Fibroblast of gingiva (primary cell): Measurements from ENCODE around the gene ANO3.

ENCODE experiments used
- DNase-seq: peaks from one replicate; pipeline ENCODE4 v3.0.0-alpha.2; 2011; ENCODE audit warnings: low read depth

The ANO3 gene

GRCh38 chr11:26493616-26494015 lies 161.7 kb downstream of the ANO3 start:
- no peak for DNase-seq

GRCh38 chr11:26507229-26507628 lies 175.3 kb downstream of the ANO3 start:
- DNase-seq: no peak

- DNase-seq: no peak
These were observed 178.2 kb downstream of the ANO3 start for GRCh38 chr11:26510164-26510563.

- no peak for DNase-seq
These were observed 178.8 kb downstream of the ANO3 start for GRCh38 chr11:26510756-26511155.

- no peak for DNase-seq
These were observed 180.3 kb downstream of the ANO3 start for GRCh38 chr11:26512196-26512595.

GRCh38 chr11:26519469-26519868 lies 187.5 kb downstream of the ANO3 start:
- DNase-seq: peak; percentile 1

GRCh38 chr11:26522912-26523610 lies 191.1 kb downstream of the ANO3 start:
- DNase-seq: no peak

GRCh38 chr11:26527685-26528084 lies 195.8 kb downstream of the ANO3 start:
- no peak for DNase-seq

GRCh38 chr11:26537341-26537740 lies 205.4 kb downstream of the ANO3 start:
- DNase-seq: no peak

GRCh38 chr11:26539517-26539916 lies 207.6 kb downstream of the ANO3 start:
- DNase-seq: no peak

- DNase-seq: no peak
These were observed 209.9 kb downstream of the ANO3 start for GRCh38 chr11:26541870-26542269.

- no peak for DNase-seq
These were observed 217.2 kb downstream of the ANO3 start for GRCh38 chr11:26549176-26549575.

- DNase-seq: no peak
These were observed 218.1 kb downstream of the ANO3 start for GRCh38 chr11:26550022-26550421.

- peak; percentile 8 for DNase-seq
These were observed 219.4 kb downstream of the ANO3 start for GRCh38 chr11:26551186-26551801.

GRCh38 chr11:26553182-26553581 lies 221.3 kb downstream of the ANO3 start:
- DNase-seq: no peak

- no peak for DNase-seq
These were observed 222.5 kb downstream of the ANO3 start for GRCh38 chr11:26554455-26554854.

GRCh38 chr11:26556582-26556981 lies 224.7 kb downstream of the ANO3 start:
- DNase-seq: no peak

- DNase-seq: no peak
These were observed 225.7 kb downstream of the ANO3 start for GRCh38 chr11:26557666-26558065.

GRCh38 chr11:26558190-26558589 lies 226.3 kb downstream of the ANO3 start:
- DNase-seq: no peak

GRCh38 chr11:26569646-26570045 lies 237.7 kb downstream of the ANO3 start:
- DNase-seq: no peak

- no peak for DNase-seq
These were observed 240.1 kb downstream of the ANO3 start, which contains the start of gene MUC15 for GRCh38 chr11:26571861-26572654. Gene MUC15, minus strand, starts transcription at chr11:26572263. Its CDS starts 5,169 bp downstream, at chr11:26567094.

- no peak for DNase-seq
These were observed 241.0 kb downstream of the ANO3 start for GRCh38 chr11:26572770-26573402.

- no peak for DNase-seq
These were observed 242.0 kb downstream of the ANO3 start for GRCh38 chr11:26573896-26574295.
